GM19193 (cell line): Measurements from ENCODE around the gene FAM117A.

Experiments
- POLR2A ChIP-seq: IDR thresholded peaks from 4 replicates; pipeline ENCODE4 v1.6.1; 2011; ENCODE audit not compliant: insufficient read depth, insufficient read length; ENCODE audit errors: extremely low read depth

The FAM117A gene

GRCh38 chr17:49763735-49764558 is at the start of gene FAM117A:
Gene FAM117A, minus strand, starts transcription at chr17:49764131. Its CDS starts 44 bp downstream, at chr17:49764087.
- peak; percentile 97 for TF ChIP-seq POLR2A

GRCh38 chr17:49809056-49809455 is 45.1 kb upstream of the FAM117A start:
- no peak for TF ChIP-seq POLR2A

DNA sequence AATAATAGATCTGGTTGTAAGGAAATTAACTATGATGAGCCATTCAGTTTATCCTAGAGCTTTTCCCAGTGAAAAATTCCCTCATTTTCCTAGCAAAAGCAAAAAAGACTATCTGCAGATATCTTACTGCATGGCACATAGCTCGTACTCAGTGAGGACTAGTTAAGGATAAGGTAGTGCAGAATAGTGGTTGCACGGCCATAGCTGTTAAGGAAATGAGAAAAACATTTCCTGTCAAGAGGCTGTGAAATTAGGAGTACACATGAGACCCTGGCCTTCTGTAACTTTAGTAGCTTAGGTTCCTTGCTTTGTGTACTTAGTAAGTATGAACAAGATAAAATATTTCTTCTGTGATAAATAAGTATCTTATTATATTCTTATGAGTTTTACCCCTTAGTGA is 34.8 kb upstream of the FAM117A start:
- no peak for TF ChIP-seq POLR2A

DNA sequence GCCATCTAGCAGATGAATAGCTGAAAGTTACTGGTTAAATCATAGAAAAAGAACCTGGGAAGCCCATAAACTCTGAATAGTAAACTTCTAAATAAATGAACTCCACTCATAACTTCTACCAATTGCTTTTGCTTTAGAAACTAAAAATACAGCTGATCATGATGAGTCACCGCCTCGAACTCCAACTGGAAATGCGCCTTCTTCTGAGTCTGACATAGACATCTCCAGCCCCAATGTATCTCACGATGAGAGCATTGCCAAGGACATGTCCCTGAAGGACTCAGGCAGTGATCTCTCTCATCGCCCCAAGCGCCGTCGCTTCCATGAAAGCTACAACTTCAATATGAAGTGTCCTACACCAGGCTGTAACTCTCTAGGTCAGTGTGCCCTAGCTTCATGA is 34.3 kb upstream of the FAM117A start:
- no peak for TF ChIP-seq POLR2A

- TF ChIP-seq POLR2A, result no peak
These were observed 31.4 kb upstream of the FAM117A start for GRCh38 chr17:49795372-49795771.

GRCh38 chr17:49793309-49793708 is 29.4 kb upstream of the FAM117A start:
- TF ChIP-seq POLR2A, result no peak

- no peak for TF ChIP-seq POLR2A
These were observed 25.3 kb upstream of the FAM117A start for GRCh38 chr17:49789243-49789578.

DNA sequence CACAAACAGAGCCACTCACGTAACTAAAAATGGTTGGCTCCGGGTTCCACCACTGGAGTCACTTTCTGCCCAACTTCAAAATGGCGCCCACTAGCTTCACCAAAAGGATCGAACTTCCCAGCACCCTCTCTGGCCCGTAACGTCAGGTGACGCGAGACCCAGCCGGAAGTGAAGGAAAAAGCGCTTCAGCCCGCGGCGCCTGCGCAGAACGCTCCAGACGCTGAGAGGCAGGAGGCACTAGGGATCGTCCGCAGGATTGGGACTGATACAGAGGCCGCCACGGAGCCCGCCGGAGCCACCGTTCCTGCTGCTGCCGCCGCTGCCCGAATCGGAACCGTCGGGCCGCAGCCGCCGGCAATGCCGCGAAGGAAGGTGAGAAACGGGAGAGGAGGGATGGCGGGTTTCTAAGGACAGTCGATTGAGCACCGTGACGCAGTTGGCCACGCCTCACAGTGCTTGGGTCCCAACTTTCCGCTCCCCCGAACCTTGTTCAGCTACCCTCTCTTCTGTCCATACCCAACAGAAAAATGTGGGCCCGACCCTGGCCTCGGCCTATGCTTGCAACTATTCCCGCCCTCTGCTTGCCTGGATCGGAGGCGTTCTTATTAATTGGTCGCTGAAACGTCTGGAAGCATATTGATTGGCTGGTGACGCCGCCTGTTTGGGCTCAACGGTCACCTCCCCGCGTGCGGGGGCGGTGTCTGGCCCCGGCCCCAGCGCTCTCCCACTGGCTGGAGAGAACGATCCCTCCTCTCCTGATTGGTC is 24.7 kb upstream of the FAM117A start, which contains the start of gene KAT7:
Gene KAT7 (plus strand): TSS at position 204 of the 765 bp plus-strand sequence. CDS start 154 bp downstream, at position 358.
- peak; percentile 88 for TF ChIP-seq POLR2A

DNA sequence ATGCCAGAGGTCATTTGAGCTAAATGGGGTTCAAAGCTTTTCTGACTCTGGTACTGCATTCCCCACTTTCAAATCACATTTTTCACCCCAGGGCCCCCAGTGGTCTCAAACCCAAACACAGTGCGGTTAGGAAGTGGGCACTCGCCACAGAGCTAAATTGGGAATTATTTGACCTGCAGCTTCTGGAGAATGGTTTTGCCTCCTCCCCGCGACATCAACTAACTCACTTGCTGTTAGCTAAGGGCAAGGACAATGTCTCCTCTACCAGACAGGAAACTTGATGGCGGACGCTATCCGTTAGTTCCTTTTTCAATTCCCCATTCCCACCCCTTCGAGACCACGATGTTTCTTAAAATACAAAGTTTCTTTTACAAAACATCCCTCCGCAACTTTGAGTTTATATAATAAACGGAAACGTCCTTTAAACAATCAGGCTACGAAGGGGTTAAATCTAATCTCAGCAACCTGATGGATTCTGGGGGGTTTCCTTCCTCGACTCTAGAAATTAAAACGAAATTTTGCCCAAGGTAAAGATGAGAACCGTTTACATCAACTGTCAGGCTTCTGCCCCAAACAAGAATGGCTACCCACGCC is 24.1 kb upstream of the FAM117A start:
- peak; percentile 12 for TF ChIP-seq POLR2A

GRCh38 chr17:49784636-49785035 is 20.7 kb upstream of the FAM117A start:
- TF ChIP-seq POLR2A, result no peak

- no peak for TF ChIP-seq POLR2A
These were observed 19.9 kb upstream of the FAM117A start for GRCh38 chr17:49783791-49784190.

DNA sequence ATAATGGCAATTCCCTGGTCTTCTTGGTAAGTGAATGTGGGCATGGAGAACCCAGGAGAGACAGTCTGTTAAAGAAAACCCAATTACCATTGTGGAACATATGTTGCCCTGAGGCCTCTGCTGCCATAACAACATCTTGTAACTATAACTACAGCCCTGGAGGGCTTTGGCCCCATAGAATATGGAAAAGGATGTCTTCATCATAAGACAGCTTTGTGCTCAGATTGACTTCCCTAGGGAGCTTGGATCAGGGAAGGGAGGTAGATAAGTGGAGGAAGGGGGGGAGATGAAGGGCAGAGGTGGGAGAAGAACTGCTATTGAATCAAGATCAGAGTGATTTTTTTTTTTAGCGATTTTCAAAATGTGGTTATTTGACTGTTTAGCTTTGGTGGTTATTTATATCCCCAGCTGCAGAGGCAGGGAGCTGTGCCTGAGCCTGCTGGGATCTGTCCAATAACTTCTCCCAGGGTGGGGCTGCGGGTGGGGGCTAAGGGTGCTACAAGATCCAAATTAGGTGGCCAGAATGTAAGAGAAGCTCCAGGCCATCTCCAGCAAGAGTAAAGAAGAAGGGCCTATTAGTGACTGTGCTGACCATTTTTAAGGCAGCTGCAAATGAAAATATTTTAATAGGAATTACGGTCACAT is 19.3 kb upstream of the FAM117A start:
- TF ChIP-seq POLR2A, result no peak

DNA sequence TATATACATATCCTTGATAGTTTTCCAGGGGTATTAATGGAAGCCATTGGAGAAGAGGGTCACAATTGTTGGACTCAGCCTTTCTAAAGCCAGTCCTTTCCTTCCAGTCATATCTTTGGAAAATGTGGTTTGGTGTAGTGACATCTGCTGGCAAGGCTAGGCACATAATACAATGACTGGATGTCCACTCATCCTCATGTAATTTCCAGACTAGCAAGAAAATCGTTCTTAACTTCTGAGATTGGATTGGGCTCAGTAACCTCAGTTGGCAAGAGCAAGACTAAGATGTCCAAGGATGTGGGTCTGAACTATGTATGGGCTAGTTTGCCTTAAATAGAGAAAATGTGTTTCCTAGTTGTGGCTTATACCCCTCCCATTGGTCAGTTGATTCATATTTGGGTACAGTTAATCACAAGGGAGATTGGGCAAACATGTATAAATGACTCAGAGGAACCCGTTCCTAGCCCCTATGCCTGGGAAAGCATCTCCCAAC is 15.9 kb upstream of the FAM117A start:
- no peak for TF ChIP-seq POLR2A

DNA sequence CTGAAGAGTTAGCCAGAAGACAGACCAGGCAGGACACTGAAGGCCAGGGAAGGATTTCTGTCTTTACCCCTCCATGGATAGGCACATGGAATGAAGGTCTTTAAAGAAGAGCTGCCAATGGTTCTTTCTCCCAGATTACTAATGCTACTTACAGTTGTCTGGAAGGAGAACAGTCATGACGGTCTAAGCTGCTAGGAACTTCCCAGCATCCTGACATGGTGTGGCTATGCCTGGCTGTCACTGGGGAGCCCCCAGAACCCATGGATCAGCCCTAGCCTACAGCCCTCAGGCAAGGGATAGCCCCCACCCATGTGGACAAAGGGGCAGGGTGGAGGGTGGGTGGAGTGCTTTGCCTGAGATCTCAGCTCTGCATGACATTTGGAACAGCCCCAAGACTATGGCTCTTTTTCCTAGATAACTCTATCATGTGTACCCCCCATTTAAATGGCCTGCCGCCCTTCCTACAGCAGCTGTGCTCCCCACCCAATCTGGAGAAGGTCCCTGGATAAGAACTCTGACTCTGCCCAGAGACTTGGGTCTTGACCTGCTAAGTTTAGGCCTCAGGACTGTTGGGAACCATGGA is 15.3 kb upstream of the FAM117A start:
- TF ChIP-seq POLR2A, result no peak
